WI38 (cell line): ENCODE data around the gene EXOC3.
"Not testable (repeated sequence)": the region's sequence is repeated elsewhere in the genome, so short reads cannot be mapped to it uniquely, and the experiment has no call there.

Source experiments
- H3K4me3 ChIP-seq: 2 replicates; pipeline ENCODE4 v1.5.1; 2011; ENCODE audit warnings: low read depth, mild to moderate bottlenecking, control low read depth, low read length
- TF ChIP-seq, protein P1 (sequence below): IDR thresholded peaks from 2 replicates; pipeline ENCODE4 v1.5.1; 2012; ENCODE audit warnings: low read depth, mild to moderate bottlenecking, control low read depth, low read length

EXOC3 gene

DNA sequence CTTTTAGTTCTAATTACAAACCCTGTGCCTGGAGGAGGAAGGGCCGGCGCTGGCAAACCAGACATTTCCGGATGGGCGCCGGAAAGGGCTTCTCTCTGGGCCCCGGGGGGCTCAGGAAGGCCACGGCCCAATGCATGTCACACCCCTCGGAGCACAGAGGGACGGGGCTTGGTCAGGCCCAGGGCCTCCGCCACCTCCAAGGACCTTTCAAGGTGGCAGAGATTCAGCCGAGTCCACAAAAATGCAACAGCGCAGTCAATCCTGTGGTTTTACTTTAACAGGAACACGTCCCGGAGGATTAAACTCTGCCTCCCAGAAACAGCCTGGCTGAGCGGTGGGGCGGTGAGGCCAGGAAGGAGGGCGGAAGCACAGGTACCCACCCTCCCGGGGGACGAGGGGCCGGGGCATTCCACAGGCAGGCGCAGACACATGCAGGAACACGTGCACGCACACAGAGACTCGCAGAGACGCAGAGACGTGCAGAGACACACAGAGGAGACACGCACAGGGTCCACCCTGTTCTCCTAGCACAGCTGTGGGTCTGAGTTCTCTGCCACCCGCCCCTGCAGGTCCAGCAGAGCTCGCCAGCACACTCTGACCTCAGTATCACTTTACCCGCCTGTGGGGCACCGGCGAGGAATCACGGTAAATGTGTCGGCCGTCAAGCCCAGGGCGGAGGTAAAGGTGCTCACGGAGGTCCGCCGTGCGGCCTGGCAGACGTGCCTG, 58.3 kb downstream of the EXOC3 start:
- no peak overlapping the region for H3K4me3 ChIP-seq

DNA sequence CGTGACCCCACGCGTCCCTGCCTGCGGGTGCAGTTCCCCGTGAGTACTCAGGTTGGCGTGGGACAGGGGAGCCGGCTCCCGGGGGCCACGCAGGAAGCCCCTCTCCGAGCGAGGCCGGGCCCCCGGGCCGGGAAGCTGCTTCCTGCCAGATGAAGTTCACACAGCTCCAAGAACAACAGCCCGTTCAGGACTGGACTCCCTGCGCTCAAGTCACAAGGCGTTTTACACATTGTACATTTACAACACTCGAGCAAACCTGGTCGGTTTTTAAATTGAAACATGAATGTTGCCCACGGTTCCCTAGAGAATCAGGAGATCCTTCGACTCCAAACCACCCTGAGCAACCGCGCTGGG, 58.8 kb downstream of the EXOC3 start:
- H3K4me3 ChIP-seq, result no peak overlapping the region
- TF ChIP-seq, protein P1, sequence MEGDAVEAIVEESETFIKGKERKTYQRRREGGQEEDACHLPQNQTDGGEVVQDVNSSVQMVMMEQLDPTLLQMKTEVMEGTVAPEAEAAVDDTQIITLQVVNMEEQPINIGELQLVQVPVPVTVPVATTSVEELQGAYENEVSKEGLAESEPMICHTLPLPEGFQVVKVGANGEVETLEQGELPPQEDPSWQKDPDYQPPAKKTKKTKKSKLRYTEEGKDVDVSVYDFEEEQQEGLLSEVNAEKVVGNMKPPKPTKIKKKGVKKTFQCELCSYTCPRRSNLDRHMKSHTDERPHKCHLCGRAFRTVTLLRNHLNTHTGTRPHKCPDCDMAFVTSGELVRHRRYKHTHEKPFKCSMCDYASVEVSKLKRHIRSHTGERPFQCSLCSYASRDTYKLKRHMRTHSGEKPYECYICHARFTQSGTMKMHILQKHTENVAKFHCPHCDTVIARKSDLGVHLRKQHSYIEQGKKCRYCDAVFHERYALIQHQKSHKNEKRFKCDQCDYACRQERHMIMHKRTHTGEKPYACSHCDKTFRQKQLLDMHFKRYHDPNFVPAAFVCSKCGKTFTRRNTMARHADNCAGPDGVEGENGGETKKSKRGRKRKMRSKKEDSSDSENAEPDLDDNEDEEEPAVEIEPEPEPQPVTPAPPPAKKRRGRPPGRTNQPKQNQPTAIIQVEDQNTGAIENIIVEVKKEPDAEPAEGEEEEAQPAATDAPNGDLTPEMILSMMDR, result no peak

More for the DNA sequence above, 58.3 kb downstream of the EXOC3 start:
- TF ChIP-seq, protein P1, result no peak

DNA sequence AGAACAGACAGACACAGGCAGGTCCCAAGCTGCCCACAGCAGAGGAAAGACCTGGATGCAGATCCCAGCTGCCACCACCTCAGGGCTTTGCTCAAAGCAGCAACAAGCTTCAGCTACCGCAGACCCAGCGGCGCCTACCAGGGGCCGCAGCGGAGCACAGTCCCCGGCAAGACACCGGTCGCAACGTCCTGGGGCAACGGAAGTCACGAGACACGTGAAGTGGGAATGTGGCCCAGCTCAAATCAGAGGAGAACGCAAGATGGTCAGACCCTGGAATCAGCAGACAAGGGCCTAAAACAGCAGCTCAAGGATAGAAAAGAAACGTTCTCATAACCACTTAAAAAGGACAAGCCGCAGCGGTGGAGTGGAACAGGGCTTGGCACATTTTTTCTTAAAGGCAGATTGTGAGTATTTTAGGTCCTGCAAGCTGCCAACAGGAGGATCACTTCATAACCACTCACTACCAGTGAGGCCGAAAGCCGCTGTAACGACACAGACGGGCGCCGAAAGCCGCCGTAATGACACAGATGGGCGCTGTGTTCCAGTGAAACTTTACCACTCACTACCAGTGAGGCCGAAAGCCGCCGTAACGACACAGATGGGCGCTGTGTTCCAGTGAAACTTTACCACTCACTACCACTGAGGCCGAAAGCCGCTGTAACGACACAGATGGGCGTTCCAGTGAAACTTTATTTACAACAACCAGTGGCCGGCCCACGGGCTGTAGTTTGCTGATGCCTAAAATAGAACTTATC, 59.5 kb downstream of the EXOC3 start:
- H3K4me3 ChIP-seq, result no peak overlapping the region
- TF ChIP-seq, protein P1, result no peak

DNA sequence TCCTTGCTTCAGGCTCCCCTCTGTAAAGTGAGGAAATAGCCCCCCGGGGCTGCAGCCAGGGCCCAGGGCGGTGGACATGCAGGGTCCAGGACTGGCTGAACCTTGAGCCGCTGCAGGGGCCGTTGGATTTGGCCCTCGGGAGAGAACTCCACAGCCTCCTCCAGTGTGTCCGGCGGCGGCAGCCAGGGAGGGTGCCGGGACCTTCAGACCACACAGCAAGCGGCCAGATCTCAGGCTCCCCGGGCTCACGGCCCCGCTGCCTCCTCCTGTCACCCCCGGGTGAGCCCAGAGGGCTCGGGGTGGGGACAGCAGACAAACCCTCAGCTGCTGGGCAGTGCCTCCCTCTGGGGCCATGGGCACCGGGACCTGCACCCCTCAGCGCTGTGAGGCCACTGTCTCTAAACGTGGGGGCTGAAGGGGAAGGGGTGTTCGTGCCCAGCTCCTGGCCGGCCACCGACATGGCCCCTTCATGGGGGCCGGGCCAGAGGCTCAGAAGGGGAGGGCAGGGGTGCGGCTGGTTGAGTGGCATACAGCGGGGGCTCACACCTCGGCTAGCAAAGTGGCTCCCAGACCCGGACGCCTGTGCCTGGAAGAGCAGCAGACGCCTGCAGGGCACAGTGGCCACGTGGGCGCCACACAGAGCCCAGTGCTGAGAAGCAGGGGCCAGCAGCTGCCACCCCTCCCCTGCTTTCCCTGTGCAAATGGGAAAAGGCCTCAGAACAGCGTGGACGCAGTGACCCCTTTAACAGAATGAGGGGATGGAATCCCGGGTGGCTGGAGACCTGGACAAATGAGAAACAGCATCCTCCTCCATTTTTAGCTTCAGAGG, 61.6 kb downstream of the EXOC3 start:
- H3K4me3 ChIP-seq, result no peak overlapping the region
- TF ChIP-seq, protein P1, result no peak

DNA sequence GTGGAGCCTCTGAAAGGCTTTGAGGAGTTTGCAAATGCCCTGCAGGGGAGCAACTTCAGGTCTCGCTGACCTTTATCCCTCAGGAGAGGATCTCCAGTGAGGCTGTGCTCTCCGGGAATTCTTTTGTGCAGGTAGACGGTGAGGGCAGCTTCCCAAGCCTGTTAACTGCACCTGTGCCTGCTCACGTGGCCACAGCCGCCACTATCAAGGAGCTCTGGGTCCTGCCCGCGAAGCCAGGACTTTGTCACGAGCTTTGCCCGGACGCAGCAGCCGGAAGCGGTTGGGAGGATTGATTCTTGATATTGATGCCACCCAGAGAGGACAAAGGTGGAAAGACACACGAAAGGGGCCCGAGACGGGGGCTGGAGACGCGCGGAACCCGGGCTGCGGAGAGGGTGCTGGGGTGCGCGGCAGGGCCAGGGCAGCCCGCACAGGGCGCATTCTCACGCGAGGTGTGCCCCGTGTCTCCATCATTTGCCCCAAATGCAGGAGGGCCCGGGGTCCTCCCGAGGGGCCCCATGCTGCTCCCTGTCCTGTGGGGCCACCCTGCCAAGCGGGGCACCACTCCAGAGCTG, 63.1 kb downstream of the EXOC3 start:
- no peak overlapping the region for H3K4me3 ChIP-seq

DNA sequence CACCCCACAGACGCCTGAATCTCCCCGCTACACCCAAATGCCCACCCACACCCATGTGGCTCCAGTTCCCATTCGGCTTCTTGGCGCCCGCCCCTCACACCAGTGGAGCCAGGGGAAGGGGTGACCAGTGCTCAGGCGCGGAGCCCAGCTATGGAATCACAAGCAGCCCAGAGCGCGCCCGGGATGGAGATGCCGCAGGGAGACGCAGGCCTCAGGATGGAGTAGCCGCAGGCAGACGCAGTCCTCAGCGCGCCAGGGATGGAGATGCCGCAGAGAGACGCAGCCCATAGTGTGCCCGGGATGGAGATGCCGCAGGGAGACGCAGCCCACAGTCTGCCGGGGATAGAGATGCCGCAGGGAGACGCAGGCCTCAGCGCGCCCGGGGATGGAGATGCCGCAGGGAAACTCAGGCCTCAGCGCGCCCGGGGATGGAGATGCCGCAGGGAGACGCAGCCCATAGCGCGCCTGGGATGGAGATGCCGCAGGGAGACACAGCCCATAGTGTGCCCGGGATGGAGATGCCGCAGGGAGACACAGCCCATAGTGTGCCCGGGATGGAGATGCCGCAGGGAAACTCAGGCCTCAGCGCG, 65.1 kb downstream of the EXOC3 start:
- H3K4me3 ChIP-seq, result not testable (repeated sequence)

More for the DNA sequence above, 63.1 kb downstream of the EXOC3 start:
- TF ChIP-seq, protein P1, result no peak

DNA sequence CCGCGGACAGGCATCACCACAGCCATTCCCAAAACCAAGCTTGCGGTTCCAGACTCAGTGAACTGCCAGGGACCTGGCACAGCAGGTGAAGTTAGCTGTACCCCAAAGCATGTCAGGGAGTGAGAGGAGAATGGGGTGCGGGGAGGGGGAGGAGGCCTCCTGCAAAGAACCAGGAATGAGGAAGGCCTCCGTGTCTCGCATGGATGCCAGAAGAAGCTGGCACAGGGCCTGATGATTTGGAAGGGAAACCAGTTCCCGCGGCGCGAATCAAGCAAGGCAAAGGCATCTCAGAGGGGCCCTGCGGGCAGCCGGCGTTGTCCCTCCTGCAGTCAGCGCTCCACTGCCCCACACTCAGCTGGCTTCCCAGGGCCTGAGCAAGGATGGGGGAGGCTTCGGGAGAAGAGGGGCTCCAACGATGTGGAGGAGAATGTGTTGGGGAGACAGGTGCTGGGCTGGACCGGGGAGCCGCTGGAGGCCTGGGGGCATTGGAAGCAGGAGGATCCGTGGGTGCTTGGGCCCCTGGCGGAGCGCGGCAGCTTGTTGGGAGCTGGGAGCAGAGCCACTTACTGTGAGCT, 66.7 kb downstream of the EXOC3 start:
- TF ChIP-seq, protein P1, result no peak

More for the DNA sequence above, 66.7 kb downstream of the EXOC3 start:
- H3K4me3 ChIP-seq, result no peak overlapping the region
